GM10248 (cell line): ENCODE data around the gene DEPP1.

Experiments
- CTCF ChIA-PET: fragments of 300-600 bp; sonication (Branson Sonifier 250); formaldehyde crosslinking; extraction: SDS; loops from one replicate; lab custom pipeline; 2021; ENCODE audit warnings: antibody characterized with exemption; lab: Yijun Ruan, JAX
- POLR2A ChIA-PET: fragments of 350-650 bp; sonication (Branson Sonifier 250); formaldehyde crosslinking; extraction: SDS; loops from one replicate; lab custom pipeline; 2020; ENCODE audit warnings: antibody characterized with exemption; lab: Yijun Ruan, JAX
- DNase-seq: peaks from one replicate; pipeline ENCODE4 v3.0.0; 2012; ENCODE audit errors: extremely low spot score
- CTCF ChIP-seq: IDR thresholded peaks from 2 replicates; pipeline ENCODE4 v1.5.1; 2012; ENCODE audit warnings: mild to moderate bottlenecking, low read depth; ENCODE audit errors: extremely low read depth, missing control alignments, control extremely low read depth

The DEPP1 gene

GRCh38 chr10:44947371-44948152 lies 31.0 kb downstream of the DEPP1 start:
- TF ChIP-seq CTCF: no peak
- ChIA-PET POLR2A (no interaction called here), CTCF (interaction anchor here (0.9 to 15.9 kb wide), 7 partner anchors 14 to 45 kb away, joined by 3 to 211 read pairs (median 7); partner anchors contain the start of genes DEPP1 and RASSF4)
- DNase-seq: peak; percentile 53

- POLR2A ChIA-PET: interaction anchor here (0.7 kb wide), 1 partner anchor 33 kb away, joined by 4 read pairs; the partner anchor contains the start of gene DEPP1
- no peak for DNase-seq
- CTCF ChIA-PET: interaction anchor here (0.9 to 15.9 kb wide), 5 partner anchors 13 to 50 kb away, joined by 3 to 211 read pairs (median 4); partner anchors contain the start of gene RASSF4
- TF ChIP-seq CTCF: no peak
Measured at GRCh38 chr10:44946205-44946604, 32.4 kb downstream of the DEPP1 start.

- POLR2A ChIA-PET: no interaction called here
- DNase-seq: no peak
- CTCF ChIA-PET: interaction anchor here (1.2 to 15.9 kb wide), 2 partner anchors 9 to 11 kb away, joined by 3 to 211 read pairs; no protein-coding TSS in a partner anchor
- no peak for TF ChIP-seq CTCF
Measured at GRCh38 chr10:44944354-44944753, 34.3 kb downstream of the DEPP1 start.

GRCh38 chr10:44939691-44940401 lies 38.8 kb downstream of the DEPP1 start:
- no peak for TF ChIP-seq CTCF
- no peak for DNase-seq
- CTCF ChIA-PET: interaction anchor here (13.5 to 15.9 kb wide), 2 partner anchors 6 to 8 kb away, joined by 211 read pairs; no protein-coding TSS in a partner anchor
- POLR2A ChIA-PET: no interaction called here

- CTCF ChIA-PET: interaction anchor here (13.5 kb wide), 1 partner anchor 9 kb away, joined by 211 read pairs; no protein-coding TSS in a partner anchor
- DNase-seq: no peak
- no peak for TF ChIP-seq CTCF
- POLR2A ChIA-PET: no interaction called here
Measured at GRCh38 chr10:44938956-44939355, 39.7 kb downstream of the DEPP1 start.

GRCh38 chr10:44937196-44938005 lies 41.2 kb downstream of the DEPP1 start:
- CTCF ChIA-PET: interaction anchor here (1.3 to 13.5 kb wide), 3 partner anchors 11 to 31 kb away, joined by 3 to 211 read pairs (median 4); no protein-coding TSS in a partner anchor
- TF ChIP-seq CTCF: no peak
- POLR2A ChIA-PET: no interaction called here
- DNase-seq: no peak
